ENCODE data around the gene PDE3A.
"Not testable (repeated sequence)": the region's sequence is repeated elsewhere in the genome, so short reads cannot be mapped to it uniquely, and the experiment has no call there.

The PDE3A gene

GRCh38 chr12:20557096-20557495 is 188.8 kb downstream of the PDE3A start:
- no peak for DNase-seq

- DNase-seq, result no peak
Measured at GRCh38 chr12:20560935-20561334, 192.6 kb downstream of the PDE3A start.

GRCh38 chr12:20561871-20562270 is 193.5 kb downstream of the PDE3A start:
- DNase-seq, result no peak

- no peak for DNase-seq
Measured at GRCh38 chr12:20567413-20567812, 199.1 kb downstream of the PDE3A start.

- DNase-seq, result no peak
Measured at GRCh38 chr12:20572451-20572850, 204.1 kb downstream of the PDE3A start.

GRCh38 chr12:20576528-20576927 is 208.2 kb downstream of the PDE3A start:
- DNase-seq, result no peak

GRCh38 chr12:20577054-20577453 is 208.7 kb downstream of the PDE3A start:
- DNase-seq, result no peak

- no peak for DNase-seq
Measured at GRCh38 chr12:20578142-20578541, 209.8 kb downstream of the PDE3A start.

GRCh38 chr12:20585055-20585625 is 216.8 kb downstream of the PDE3A start:
- no peak for DNase-seq

- no peak for DNase-seq
Measured at GRCh38 chr12:20585913-20586312, 217.6 kb downstream of the PDE3A start.

GRCh38 chr12:20588042-20588441 is 219.7 kb downstream of the PDE3A start:
- peak; percentile 80 for DNase-seq

- DNase-seq, result no peak
Measured at GRCh38 chr12:20590570-20590969, 222.2 kb downstream of the PDE3A start.

GRCh38 chr12:20592556-20592955 is 224.2 kb downstream of the PDE3A start:
- peak; percentile 8 for DNase-seq

- no peak for DNase-seq
Measured at GRCh38 chr12:20593611-20594010, 225.3 kb downstream of the PDE3A start.

- peak; percentile 39 for DNase-seq
Measured at GRCh38 chr12:20596061-20596460, 227.7 kb downstream of the PDE3A start.

GRCh38 chr12:20599757-20600156 is 231.4 kb downstream of the PDE3A start:
- DNase-seq, result no peak

- DNase-seq, result no peak
Measured at GRCh38 chr12:20601668-20602280, 233.4 kb downstream of the PDE3A start.

GRCh38 chr12:20602641-20603391 is 234.5 kb downstream of the PDE3A start:
- no peak for DNase-seq

- DNase-seq, result no peak
Measured at GRCh38 chr12:20604408-20605067, 236.2 kb downstream of the PDE3A start.

GRCh38 chr12:20615020-20615419 is 246.7 kb downstream of the PDE3A start:
- not testable (repeated sequence) for DNase-seq

GRCh38 chr12:20616093-20616492 is 247.8 kb downstream of the PDE3A start:
- DNase-seq, result no peak

GRCh38 chr12:20620261-20620660 is 251.9 kb downstream of the PDE3A start:
- DNase-seq, result no peak

GRCh38 chr12:20624718-20625117 is 256.4 kb downstream of the PDE3A start:
- no peak for DNase-seq

GRCh38 chr12:20625531-20625930 is 257.2 kb downstream of the PDE3A start:
- DNase-seq, result no peak
